ENCODE data around the gene CC2D1A.

CC2D1A gene

GRCh38 chr19:13978351-13979243, 72.6 kb downstream of the CC2D1A start:
- Histone ChIP-seq H3K27me3 (no peaks in the 10 kb centered on the region), H3K36me3 (peaks cover 0 to 47% (median 5%) of the 10 kb centered on the region in 3 donors), H3K9me3 (no peaks in the 10 kb centered on the region), H3K27ac (peak overlapping the region; percentile 73 to 76), H3K4me3 (peak overlapping the region; percentile 54 to 63), H3K4me1 (peaks cover 0 to 30% (median 19%) of the 10 kb centered on the region in 4 donors)
- DNase-seq, result peak; percentile 89 to 93
- intact Hi-C loops (cut with DNase I; ENCODE audit: low total_unique reads), result no loop called here
- TF ChIP-seq CTCF (IDR thresholded peaks at IDR 0.05), result no peak

- H3K27me3 ChIP-seq, result no peaks in the 10 kb centered on the region
- H3K9me3 ChIP-seq, result no peaks in the 10 kb centered on the region
- peak overlapping the region; percentile 54 to 63 for H3K4me3 ChIP-seq
- TF ChIP-seq CTCF (IDR thresholded peaks at IDR 0.05), result no peak
- peaks cover 0 to 30% (median 19%) of the 10 kb centered on the region in 4 donors for H3K4me1 ChIP-seq
- DNase-seq, result no peak
- H3K36me3 ChIP-seq, result peaks cover 0 to 47% (median 5%) of the 10 kb centered on the region in 3 donors
- intact Hi-C loops (cut with DNase I; ENCODE audit: low total_unique reads), result no loop called here
- H3K27ac ChIP-seq, result peak overlapping the region; percentile 73 to 76
Observed at GRCh38 chr19:13979244-13979615, 73.2 kb downstream of the CC2D1A start.

GRCh38 chr19:13979686-13980085, 73.7 kb downstream of the CC2D1A start:
- Histone ChIP-seq H3K9me3 (no peaks in the 10 kb centered on the region), H3K4me1 (peaks cover 0 to 30% (median 19%) of the 10 kb centered on the region in 4 donors), H3K4me3 (peak overlapping the region in 1 of 2 donors; percentile 63), H3K36me3 (peaks cover 0 to 44% (median 5%) of the 10 kb centered on the region in 3 donors), H3K27ac (peak overlapping the region; percentile 73 to 76), H3K27me3 (no peaks in the 10 kb centered on the region)
- no peak for TF ChIP-seq CTCF (IDR thresholded peaks at IDR 0.05)
- no peak for DNase-seq
- intact Hi-C loops (cut with DNase I; ENCODE audit: low total_unique reads), result no loop called here

GRCh38 chr19:13980340-13980739, 74.3 kb downstream of the CC2D1A start:
- intact Hi-C loops (cut with DNase I; ENCODE audit: low total_unique reads), result no loop called here
- Histone ChIP-seq H3K4me1 (peaks cover 0 to 30% (median 19%) of the 10 kb centered on the region in 4 donors), H3K36me3 (peaks cover 0 to 38% (median 5%) of the 10 kb centered on the region in 3 donors), H3K27ac (no peak overlapping the region), H3K4me3 (no peak overlapping the region), H3K27me3 (no peaks in the 10 kb centered on the region), H3K9me3 (no peaks in the 10 kb centered on the region)
- no peak for TF ChIP-seq CTCF (IDR thresholded peaks at IDR 0.05)
- no peak for DNase-seq
